ENCODE data around the gene SLC18A2. TPM values are rescaled to one million over a fixed set of nuclear protein-coding genes. Genes with fewer than 3 reads are reported as not detected.

SLC18A2 gene
- total and polyA plus RNA-seq, 9 donors: 0.20 to 0.93 (median 0.34) TPM

GRCh38 chr10:117262903-117263293 lies 22.0 kb downstream of the SLC18A2 start:
- Histone ChIP-seq H3K27ac (ENCODE audit: low read length) (no peak overlapping the region), H3K9me3 (replicated peaks; ENCODE audit: control insufficient read depth, low read depth, low read length) (no peaks in the 10 kb centered on the region), H3K4me1 (ENCODE audit: control insufficient read depth, insufficient read depth, low read length) (no peaks in the 10 kb centered on the region), H3K4me3 (ENCODE audit: low read length) (no peak overlapping the region), H3K36me3 (ENCODE audit: control insufficient read depth, insufficient read depth, low read length) (no peaks in the 10 kb centered on the region), H3K27me3 (ENCODE audit: control insufficient read depth, insufficient read depth, low read length) (peaks cover 11% of the 10 kb centered on the region)
- no peak for DNase-seq
- 73% methylated on average over 2 of the region's 7 CpGs for WGBS (ENCODE audit: insufficient coverage)

GRCh38 chr10:117264782-117265181 lies 23.9 kb downstream of the SLC18A2 start:
- H3K27ac ChIP-seq (ENCODE audit: low read length): no peak overlapping the region
- no peaks in the 10 kb centered on the region for H3K4me1 ChIP-seq (ENCODE audit: control insufficient read depth, insufficient read depth, low read length)
- H3K4me3 ChIP-seq (ENCODE audit: low read length): no peak overlapping the region
- H3K27me3 ChIP-seq (ENCODE audit: control insufficient read depth, insufficient read depth, low read length): peaks cover 9% of the 10 kb centered on the region
- WGBS (ENCODE audit: insufficient coverage): 50% methylated on average over 5 of the region's 7 CpGs
- DNase-seq: no peak
- H3K9me3 ChIP-seq (replicated peaks; ENCODE audit: control insufficient read depth, low read depth, low read length): no peaks in the 10 kb centered on the region
- H3K36me3 ChIP-seq (ENCODE audit: control insufficient read depth, insufficient read depth, low read length): no peaks in the 10 kb centered on the region

- H3K36me3 ChIP-seq (ENCODE audit: control insufficient read depth, insufficient read depth, low read length): no peaks in the 10 kb centered on the region
- peaks cover 4% of the 10 kb centered on the region for H3K27me3 ChIP-seq (ENCODE audit: control insufficient read depth, insufficient read depth, low read length)
- H3K9me3 ChIP-seq (replicated peaks; ENCODE audit: control insufficient read depth, low read depth, low read length): no peaks in the 10 kb centered on the region
- 88% methylated on average over 6 of the region's 9 CpGs for WGBS (ENCODE audit: insufficient coverage)
- no peaks in the 10 kb centered on the region for H3K4me1 ChIP-seq (ENCODE audit: control insufficient read depth, insufficient read depth, low read length)
- H3K27ac ChIP-seq (ENCODE audit: low read length): no peak overlapping the region
- DNase-seq: no peak
- no peak overlapping the region for H3K4me3 ChIP-seq (ENCODE audit: low read length)
Observed at GRCh38 chr10:117266400-117266799, 25.5 kb downstream of the SLC18A2 start.

- Histone ChIP-seq H3K36me3 (ENCODE audit: control insufficient read depth, insufficient read depth, low read length) (no peaks in the 10 kb centered on the region), H3K27me3 (ENCODE audit: control insufficient read depth, insufficient read depth, low read length) (peaks cover 3% of the 10 kb centered on the region), H3K27ac (ENCODE audit: low read length) (no peak overlapping the region), H3K9me3 (replicated peaks; ENCODE audit: control insufficient read depth, low read depth, low read length) (no peaks in the 10 kb centered on the region), H3K4me3 (ENCODE audit: low read length) (no peak overlapping the region), H3K4me1 (ENCODE audit: control insufficient read depth, insufficient read depth, low read length) (no peaks in the 10 kb centered on the region)
- DNase-seq: no peak
- WGBS (ENCODE audit: insufficient coverage): no CpG with 5 or more reads among the region's 2 CpGs
Observed at GRCh38 chr10:117266812-117267211, 25.9 kb downstream of the SLC18A2 start.

GRCh38 chr10:117268258-117268657 lies 27.3 kb downstream of the SLC18A2 start:
- WGBS (ENCODE audit: insufficient coverage): 88% methylated on average over 2 of the region's 4 CpGs

GRCh38 chr10:117268907-117269306 lies 28.0 kb downstream of the SLC18A2 start:
- H3K36me3 ChIP-seq (ENCODE audit: control insufficient read depth, insufficient read depth, low read length): no peaks in the 10 kb centered on the region
- H3K4me3 ChIP-seq (ENCODE audit: low read length): no peak overlapping the region
- no peak for DNase-seq
- 100% methylated on average over 2 of the region's 2 CpGs for WGBS (ENCODE audit: insufficient coverage)
- no peaks in the 10 kb centered on the region for H3K27me3 ChIP-seq (ENCODE audit: control insufficient read depth, insufficient read depth, low read length)
- H3K4me1 ChIP-seq (ENCODE audit: control insufficient read depth, insufficient read depth, low read length): no peaks in the 10 kb centered on the region
- no peak overlapping the region for H3K27ac ChIP-seq (ENCODE audit: low read length)
- no peaks in the 10 kb centered on the region for H3K9me3 ChIP-seq (replicated peaks; ENCODE audit: control insufficient read depth, low read depth, low read length)

More at GRCh38 chr10:117268258-117268657, 27.3 kb downstream of the SLC18A2 start:
- no peak overlapping the region for H3K27ac ChIP-seq (ENCODE audit: low read length)
- H3K36me3 ChIP-seq (ENCODE audit: control insufficient read depth, insufficient read depth, low read length): no peaks in the 10 kb centered on the region
- H3K4me3 ChIP-seq (ENCODE audit: low read length): no peak overlapping the region
- H3K9me3 ChIP-seq (replicated peaks; ENCODE audit: control insufficient read depth, low read depth, low read length): no peaks in the 10 kb centered on the region
- no peak for DNase-seq
- H3K27me3 ChIP-seq (ENCODE audit: control insufficient read depth, insufficient read depth, low read length): no peaks in the 10 kb centered on the region
- no peaks in the 10 kb centered on the region for H3K4me1 ChIP-seq (ENCODE audit: control insufficient read depth, insufficient read depth, low read length)

- DNase-seq: no peak
- no peaks in the 10 kb centered on the region for H3K4me1 ChIP-seq (ENCODE audit: control insufficient read depth, insufficient read depth, low read length)
- no peak overlapping the region for H3K4me3 ChIP-seq (ENCODE audit: low read length)
- H3K9me3 ChIP-seq (replicated peaks; ENCODE audit: control insufficient read depth, low read depth, low read length): no peaks in the 10 kb centered on the region
- no peaks in the 10 kb centered on the region for H3K36me3 ChIP-seq (ENCODE audit: control insufficient read depth, insufficient read depth, low read length)
- H3K27ac ChIP-seq (ENCODE audit: low read length): no peak overlapping the region
- H3K27me3 ChIP-seq (ENCODE audit: control insufficient read depth, insufficient read depth, low read length): no peaks in the 10 kb centered on the region
- no CpG with 5 or more reads among the region's 3 CpGs for WGBS (ENCODE audit: insufficient coverage)
Observed at GRCh38 chr10:117271427-117271826, 30.5 kb downstream of the SLC18A2 start.

- Histone ChIP-seq H3K4me1 (ENCODE audit: control insufficient read depth, insufficient read depth, low read length) (no peaks in the 10 kb centered on the region), H3K4me3 (ENCODE audit: low read length) (no peak overlapping the region), H3K27ac (ENCODE audit: low read length) (no peak overlapping the region), H3K36me3 (ENCODE audit: control insufficient read depth, insufficient read depth, low read length) (no peaks in the 10 kb centered on the region), H3K27me3 (ENCODE audit: control insufficient read depth, insufficient read depth, low read length) (no peaks in the 10 kb centered on the region), H3K9me3 (replicated peaks; ENCODE audit: control insufficient read depth, low read depth, low read length) (no peaks in the 10 kb centered on the region)
- WGBS (ENCODE audit: insufficient coverage): 64% methylated on average over 4 of the region's 13 CpGs
- no peak for DNase-seq
Observed at GRCh38 chr10:117272195-117273076, 31.5 kb downstream of the SLC18A2 start.

GRCh38 chr10:117273980-117274379 lies 33.1 kb downstream of the SLC18A2 start:
- no peak for DNase-seq
- H3K9me3 ChIP-seq (replicated peaks; ENCODE audit: control insufficient read depth, low read depth, low read length): no peaks in the 10 kb centered on the region
- no peaks in the 10 kb centered on the region for H3K4me1 ChIP-seq (ENCODE audit: control insufficient read depth, insufficient read depth, low read length)
- no peak overlapping the region for H3K27ac ChIP-seq (ENCODE audit: low read length)
- H3K36me3 ChIP-seq (ENCODE audit: control insufficient read depth, insufficient read depth, low read length): no peaks in the 10 kb centered on the region
- WGBS (ENCODE audit: insufficient coverage): no CpG with 5 or more reads among the region's 3 CpGs
- no peak overlapping the region for H3K4me3 ChIP-seq (ENCODE audit: low read length)
- H3K27me3 ChIP-seq (ENCODE audit: control insufficient read depth, insufficient read depth, low read length): no peaks in the 10 kb centered on the region

GRCh38 chr10:117274509-117274908 lies 33.6 kb downstream of the SLC18A2 start:
- H3K27ac ChIP-seq (ENCODE audit: low read length): no peak overlapping the region
- no peaks in the 10 kb centered on the region for H3K9me3 ChIP-seq (replicated peaks; ENCODE audit: control insufficient read depth, low read depth, low read length)
- DNase-seq: no peak
- H3K36me3 ChIP-seq (ENCODE audit: control insufficient read depth, insufficient read depth, low read length): no peaks in the 10 kb centered on the region
- WGBS (ENCODE audit: insufficient coverage): 89% methylated on average over 4 of the region's 5 CpGs
- H3K4me1 ChIP-seq (ENCODE audit: control insufficient read depth, insufficient read depth, low read length): no peaks in the 10 kb centered on the region
- H3K4me3 ChIP-seq (ENCODE audit: low read length): no peak overlapping the region
- no peaks in the 10 kb centered on the region for H3K27me3 ChIP-seq (ENCODE audit: control insufficient read depth, insufficient read depth, low read length)
